CD4-positive, alpha-beta T cell treated with Interleukin-1 beta for 1 hour (primary cell): ENCODE measurements around the gene IL17RA.

ENCODE experiments used
- DNase-seq, 2 donors: peaks; one replicate each; pipeline ENCODE4 v3.0.0-alpha.2; 2020 to 2022

The IL17RA gene

GRCh38 chr22:17106785-17107546, 22.2 kb downstream of the IL17RA start:
- DNase-seq = peak in 1 of 2 donors; percentile 54

GRCh38 chr22:17107547-17107810, 22.7 kb downstream of the IL17RA start:
- no peak for DNase-seq

- no peak for DNase-seq
Observed at GRCh38 chr22:17108256-17109112, 23.7 kb downstream of the IL17RA start.

DNA sequence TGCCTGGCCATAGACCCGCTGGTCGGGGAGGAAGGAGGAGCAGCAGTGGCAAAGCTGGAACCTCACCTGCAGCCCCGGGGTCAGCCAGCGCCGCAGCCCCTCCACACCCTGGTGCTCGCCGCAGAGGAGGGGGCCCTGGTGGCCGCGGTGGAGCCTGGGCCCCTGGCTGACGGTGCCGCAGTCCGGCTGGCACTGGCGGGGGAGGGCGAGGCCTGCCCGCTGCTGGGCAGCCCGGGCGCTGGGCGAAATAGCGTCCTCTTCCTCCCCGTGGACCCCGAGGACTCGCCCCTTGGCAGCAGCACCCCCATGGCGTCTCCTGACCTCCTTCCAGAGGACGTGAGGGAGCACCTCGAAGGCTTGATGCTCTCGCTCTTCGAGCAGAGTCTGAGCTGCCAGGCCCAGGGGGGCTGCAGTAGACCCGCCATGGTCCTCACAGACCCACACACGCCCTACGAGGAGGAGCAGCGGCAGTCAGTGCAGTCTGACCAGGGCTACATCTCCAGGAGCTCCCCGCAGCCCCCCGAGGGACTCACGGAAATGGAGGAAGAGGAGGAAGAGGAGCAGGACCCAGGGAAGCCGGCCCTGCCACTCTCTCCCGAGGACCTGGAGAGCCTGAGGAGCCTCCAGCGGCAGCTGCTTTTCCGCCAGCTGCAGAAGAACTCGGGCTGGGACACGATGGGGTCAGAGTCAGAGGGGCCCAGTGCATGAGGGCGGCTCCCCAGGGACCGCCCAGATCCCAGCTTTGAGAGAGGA, 24.5 kb downstream of the IL17RA start:
- no peak for DNase-seq

- DNase-seq = no peak
Observed at GRCh38 chr22:17109976-17110375, 25.2 kb downstream of the IL17RA start.

DNA sequence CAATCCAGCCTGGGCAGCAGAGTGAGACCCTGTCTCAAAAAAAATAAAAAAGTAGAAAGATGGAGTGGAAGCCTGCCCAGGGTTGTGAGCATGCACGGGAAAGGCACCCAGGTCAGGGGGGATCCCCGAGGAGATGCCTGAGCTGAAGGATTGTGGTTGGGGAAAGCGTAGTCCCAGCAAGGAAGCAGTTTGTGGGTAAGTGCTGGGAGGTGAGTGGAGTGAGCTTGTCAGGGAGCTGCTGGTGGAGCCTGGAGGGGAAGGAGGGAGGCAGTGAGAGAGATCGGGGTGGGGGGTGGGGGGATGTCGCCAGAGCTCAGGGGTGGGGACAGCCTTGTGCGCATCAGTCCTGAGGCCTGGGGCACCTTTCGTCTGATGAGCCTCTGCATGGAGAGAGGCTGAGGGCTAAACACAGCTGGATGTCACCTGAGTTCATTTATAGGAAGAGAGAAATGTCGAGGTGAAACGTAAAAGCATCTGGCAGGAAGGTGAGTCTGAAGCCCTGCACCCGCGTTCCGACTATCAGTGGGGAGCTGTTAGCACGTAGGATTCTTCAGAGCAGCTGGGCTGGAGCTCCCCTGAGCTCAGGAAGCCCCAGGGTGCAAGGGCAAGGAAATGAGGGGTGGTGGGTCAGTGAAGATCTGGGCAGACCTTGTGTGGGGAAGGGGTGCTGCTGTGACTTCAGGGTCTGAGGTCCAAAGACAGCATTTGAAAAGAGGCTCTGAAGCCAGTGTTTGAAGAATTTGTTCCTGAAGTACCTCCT, 26.2 kb downstream of the IL17RA start:
- DNase-seq = no peak

- no peak for DNase-seq
Observed at GRCh38 chr22:17112491-17113042, 27.8 kb downstream of the IL17RA start.

GRCh38 chr22:17113600-17113999, 28.8 kb downstream of the IL17RA start:
- DNase-seq = no peak

DNA sequence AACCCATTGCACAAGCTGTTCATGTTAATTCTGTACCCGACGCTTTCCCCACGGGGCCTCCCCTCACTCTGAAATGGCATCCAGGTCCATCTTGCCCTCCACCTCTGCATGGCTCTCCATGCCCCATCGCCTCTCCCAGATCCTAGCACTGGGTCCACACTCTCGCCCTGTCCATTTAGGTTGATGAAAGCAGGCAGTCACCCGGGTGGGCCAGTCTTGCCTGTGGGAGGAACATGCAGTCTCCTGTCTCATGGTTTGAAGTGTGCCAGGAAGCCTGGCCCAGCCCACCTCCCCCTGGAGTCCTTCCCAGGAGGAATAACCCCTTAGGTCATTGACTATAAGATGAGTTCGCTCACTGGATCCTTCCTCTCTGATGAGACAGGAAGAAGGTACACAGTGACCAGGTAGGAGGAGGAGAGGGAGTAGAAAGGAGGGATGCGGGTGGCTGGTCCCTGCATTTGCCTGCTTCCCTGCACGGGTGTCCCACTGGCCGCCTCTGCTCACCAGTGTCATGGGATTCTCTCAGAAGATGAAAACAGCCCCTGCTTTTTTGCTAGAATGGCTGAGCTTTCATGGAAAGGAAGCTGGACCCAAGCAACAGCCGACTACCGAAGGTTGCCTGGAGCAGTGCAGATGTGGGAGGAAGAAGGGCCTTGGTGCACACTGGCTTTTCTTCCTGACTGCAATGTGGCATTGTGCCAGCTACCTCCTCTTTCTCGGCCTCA, 29.5 kb downstream of the IL17RA start:
- no peak for DNase-seq

DNA sequence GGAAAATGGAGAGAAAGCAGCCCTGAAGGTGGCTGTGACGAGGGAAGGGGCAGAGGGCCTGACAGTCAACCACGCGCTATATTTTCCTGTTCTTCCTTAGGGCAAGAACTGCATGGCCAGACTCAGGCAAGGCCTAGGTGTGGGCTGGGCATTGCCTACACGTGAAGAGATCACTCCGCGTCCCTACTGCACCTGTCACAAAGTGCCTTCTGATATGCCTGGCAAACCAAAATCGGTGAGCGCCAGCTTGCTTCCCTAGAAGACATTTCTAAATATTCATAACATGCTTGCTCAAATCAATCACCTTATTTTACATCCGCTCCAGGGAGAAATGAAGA, 30.1 kb downstream of the IL17RA start:
- DNase-seq = no peak

DNA sequence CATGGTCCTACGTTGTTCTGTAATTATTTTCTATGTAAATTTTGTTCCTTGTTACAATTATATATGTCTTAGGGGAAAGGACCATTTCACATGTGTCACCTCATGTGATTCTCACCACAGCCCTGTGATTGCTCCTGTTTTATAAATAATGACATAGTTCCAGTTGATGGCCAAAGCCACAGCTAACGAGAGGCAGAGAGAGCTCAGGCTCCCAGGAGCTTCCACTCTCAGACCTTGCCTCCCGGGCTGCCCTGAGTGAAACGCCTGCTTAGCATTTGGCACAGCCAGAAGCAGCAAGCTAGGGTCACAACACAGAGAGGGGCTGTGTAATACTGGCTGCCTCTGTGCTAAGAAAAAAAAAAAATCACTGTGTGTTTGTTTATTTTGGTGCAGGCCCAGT, 30.4 kb downstream of the IL17RA start:
- DNase-seq = no peak

DNA sequence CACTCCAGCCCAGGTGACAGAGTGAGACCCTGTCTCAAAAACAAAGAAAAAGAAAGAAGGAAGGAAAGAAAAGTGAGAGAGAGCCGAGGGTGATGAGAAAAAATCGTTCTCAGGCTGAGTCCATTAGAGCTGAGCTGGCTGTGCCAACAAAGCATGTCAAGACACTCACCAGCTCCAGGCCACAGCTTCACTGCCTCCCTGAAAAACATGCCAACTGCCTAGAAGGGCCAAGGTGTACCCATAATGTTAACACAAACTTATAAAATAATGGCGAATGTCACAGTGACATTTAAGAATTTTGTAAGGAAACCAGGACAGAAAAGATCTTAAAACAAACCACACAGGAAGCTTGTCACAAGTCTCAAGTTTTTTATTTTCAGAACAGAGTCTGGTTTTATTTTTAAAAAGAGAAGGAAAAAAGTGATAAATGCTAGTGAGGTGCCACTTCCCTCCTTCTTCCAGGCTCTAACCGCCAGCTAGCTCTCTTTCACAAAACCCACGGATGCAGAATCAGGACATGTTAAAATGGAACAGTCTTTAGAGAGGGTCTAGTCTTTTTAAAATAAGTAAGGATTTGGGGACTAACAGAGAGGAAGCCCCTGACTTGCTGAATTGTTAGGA, 31.3 kb downstream of the IL17RA start:
- DNase-seq = no peak

DNA sequence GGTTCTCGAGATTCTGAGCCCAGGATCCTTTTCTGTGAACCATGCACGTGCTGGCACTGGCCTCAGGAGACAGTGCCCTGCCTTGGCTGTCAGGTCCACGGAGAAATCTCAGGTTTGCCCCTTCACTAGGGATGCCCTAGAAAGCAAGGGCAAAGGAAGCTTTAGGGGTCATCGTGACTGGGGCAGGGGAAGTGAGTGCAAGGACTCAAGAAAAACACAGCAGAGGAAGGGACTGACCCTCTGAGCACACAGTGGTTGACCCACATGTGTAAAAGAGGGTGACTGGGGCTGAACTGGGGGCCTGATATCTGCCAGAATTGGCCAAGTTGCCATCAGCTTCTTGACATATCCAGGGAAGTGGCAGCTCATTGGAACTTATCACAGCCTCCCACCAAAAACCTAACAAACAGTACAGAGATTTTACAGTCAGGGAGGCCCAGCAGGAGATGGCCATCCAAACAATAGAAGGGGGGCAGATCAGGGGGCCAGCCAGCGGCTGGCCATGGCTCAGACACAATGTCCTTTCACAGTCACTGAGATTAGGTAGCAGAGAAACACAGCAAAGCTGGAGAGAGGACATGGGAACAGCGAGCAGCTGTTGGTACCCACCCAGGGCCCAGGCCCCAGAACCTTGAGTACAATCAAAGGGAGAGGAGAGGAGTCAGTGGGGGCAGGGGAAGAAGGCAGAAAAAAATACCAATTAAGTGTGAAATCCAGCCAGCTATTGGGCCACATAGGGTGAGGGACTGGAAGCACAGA, 32.0 kb downstream of the IL17RA start:
- DNase-seq = no peak

DNA sequence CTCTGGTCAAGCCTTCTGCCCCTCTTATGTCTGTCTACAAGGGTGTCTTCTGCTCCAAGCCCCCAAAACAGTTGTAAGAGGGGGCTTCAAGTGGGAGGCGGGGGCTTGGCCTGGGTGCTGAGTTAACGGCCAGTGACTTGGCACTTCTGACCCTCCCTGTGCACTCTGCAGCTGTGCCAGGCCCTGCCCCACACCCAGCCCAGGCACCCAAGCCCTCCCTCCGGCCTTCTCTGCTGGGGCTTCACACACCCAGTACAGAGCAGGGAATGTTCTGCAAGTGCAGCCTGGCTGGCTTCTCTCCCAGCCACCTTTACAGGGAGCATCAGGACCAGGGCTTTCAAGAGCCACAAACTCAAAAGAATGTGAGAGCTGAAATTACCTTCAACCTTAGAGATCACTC, 32.6 kb downstream of the IL17RA start:
- no peak for DNase-seq

DNA sequence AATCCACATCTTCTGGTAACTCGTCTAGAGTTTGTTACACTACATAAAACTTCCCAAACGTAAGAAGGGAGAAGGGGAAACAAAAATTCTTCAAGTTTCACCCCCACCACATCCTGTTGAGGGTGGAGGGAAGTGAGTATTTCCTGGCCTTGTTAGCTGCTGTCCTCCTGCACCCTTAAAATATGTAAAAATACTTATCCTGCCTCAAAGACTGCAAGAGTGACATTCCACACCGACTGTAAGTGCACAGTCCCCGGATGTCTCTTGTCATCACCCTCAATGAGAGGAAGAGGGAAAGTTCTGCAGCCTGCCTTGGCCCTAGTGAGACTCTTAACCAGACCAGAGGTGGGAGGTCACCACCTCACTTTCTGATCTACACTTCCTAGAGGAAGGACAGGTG, 33.1 kb downstream of the IL17RA start:
- no peak for DNase-seq

- no peak for DNase-seq
Observed at GRCh38 chr22:17118342-17118741, 33.5 kb downstream of the IL17RA start.

DNA sequence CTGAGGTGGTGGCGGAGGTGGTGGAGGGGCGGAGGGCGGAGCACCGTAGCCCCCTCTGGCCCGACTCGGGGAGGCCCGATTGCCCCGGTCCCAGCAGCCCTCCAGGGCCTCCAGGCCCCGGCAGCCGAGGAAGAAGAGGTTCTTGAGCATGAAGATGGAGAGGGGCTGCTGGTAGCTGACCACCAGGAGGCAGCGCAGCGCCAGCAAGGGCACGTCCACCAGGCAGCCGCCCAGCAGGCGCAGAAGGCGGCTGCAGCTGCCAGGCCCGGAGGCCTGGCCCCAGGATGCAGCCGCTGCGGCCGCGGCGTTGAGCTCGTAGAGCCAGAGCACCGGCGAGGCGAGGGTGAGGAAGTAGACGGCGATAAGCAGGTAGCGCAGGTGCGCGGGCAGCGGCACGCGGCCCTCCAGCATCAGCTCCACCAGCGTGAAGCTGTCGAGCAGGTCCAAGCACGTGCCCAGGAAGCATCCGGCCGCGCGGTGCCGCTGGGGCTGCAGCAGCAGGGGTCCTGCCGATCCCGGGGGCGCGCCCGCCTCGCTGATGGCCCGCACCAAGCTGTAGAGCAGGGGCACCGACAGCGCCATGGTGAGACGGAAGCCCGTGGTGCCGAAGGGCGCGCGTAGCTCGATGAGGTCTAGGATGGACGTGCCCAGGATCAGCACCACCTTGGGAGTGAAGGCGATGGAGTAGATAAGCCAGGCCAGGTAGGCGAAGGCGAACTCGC, 34.8 kb downstream of the IL17RA start:
- DNase-seq = peak in 1 of 2 donors; percentile 25

- DNase-seq = peak; percentile 62 to 63
Observed at GRCh38 chr22:17120281-17120680, 35.5 kb downstream of the IL17RA start.

GRCh38 chr22:17120711-17121232, 36.0 kb downstream of the IL17RA start:
- no peak for DNase-seq
